Renal cortex interstitium (tissue), 11 donors: ENCODE measurements around the gene ARID4B. TPM values are rescaled to one million over a fixed set of nuclear protein-coding genes. Genes with fewer than 3 reads are reported as not detected.
"Not testable (repeated sequence)": the region's sequence is repeated elsewhere in the genome, so short reads cannot be mapped to it uniquely, and the experiment has no call there.

ENCODE experiments used
- DNase-seq, 11 donors: peaks; one replicate each; pipeline ENCODE4 v3.0.0-alpha.2; 2013; ENCODE audit warnings: low read depth in 9 of 11, low spot score in 4 of 11; ENCODE audit errors: extremely low read depth in 1 of 11
- polyA plus RNA-seq, 3 donors: library from polyadenylated mRNA; unstranded; fragments of 120-200 nt; gene quantifications; one replicate each; pipeline ENCODE4 v1.2.1, GENCODE V29; 2013; ENCODE audit not compliant: insufficient read length in 3 of 3

ARID4B gene
- polyA plus RNA-seq, 3 donors: 45.7 to 60.4 (median 51.2) TPM

GRCh38 chr1:235286667-235287066 is 41.3 kb downstream of the ARID4B start:
- no peak for DNase-seq

GRCh38 chr1:235284231-235284769 is 43.7 kb downstream of the ARID4B start:
- DNase-seq: no peak

- not testable (repeated sequence) for DNase-seq
These were observed 44.3 kb downstream of the ARID4B start for GRCh38 chr1:235283636-235284035.

GRCh38 chr1:235280467-235280866 is 47.5 kb downstream of the ARID4B start:
- DNase-seq: no peak

- DNase-seq: no peak
These were observed 48.3 kb downstream of the ARID4B start for GRCh38 chr1:235279694-235280093.

GRCh38 chr1:235278915-235279292 is 49.1 kb downstream of the ARID4B start:
- no peak for DNase-seq

- DNase-seq: no peak
These were observed 49.6 kb downstream of the ARID4B start for GRCh38 chr1:235278233-235278914.

- DNase-seq: no peak
These were observed 50.3 kb downstream of the ARID4B start for GRCh38 chr1:235277709-235278108.

GRCh38 chr1:235275836-235276235 is 52.1 kb downstream of the ARID4B start:
- DNase-seq: no peak

GRCh38 chr1:235275223-235275622 is 52.8 kb downstream of the ARID4B start:
- DNase-seq: no peak

- DNase-seq: no peak
These were observed 55.1 kb downstream of the ARID4B start for GRCh38 chr1:235272851-235273250.

GRCh38 chr1:235270625-235271024 is 57.4 kb downstream of the ARID4B start:
- DNase-seq: no peak

- DNase-seq: not testable (repeated sequence)
These were observed 58.0 kb downstream of the ARID4B start for GRCh38 chr1:235269990-235270389.

GRCh38 chr1:235268379-235269125 is 59.4 kb downstream of the ARID4B start:
- no peak for DNase-seq

- DNase-seq: no peak
These were observed 61.0 kb downstream of the ARID4B start for GRCh38 chr1:235266967-235267366.

GRCh38 chr1:235266325-235266724 is 61.7 kb downstream of the ARID4B start:
- peak in 2 of 11 donors; percentile 1 to 12 for DNase-seq

- DNase-seq: no peak
These were observed 62.1 kb downstream of the ARID4B start for GRCh38 chr1:235265900-235266299.

- no peak for DNase-seq
These were observed 63.7 kb downstream of the ARID4B start for GRCh38 chr1:235264327-235264726.

GRCh38 chr1:235262539-235262938 is 65.4 kb downstream of the ARID4B start:
- no peak for DNase-seq

GRCh38 chr1:235261243-235261642 is 66.7 kb downstream of the ARID4B start:
- no peak for DNase-seq
